HepG2 (cell line): ENCODE data around the gene KANSL1. TPM values are rescaled to one million over a fixed set of nuclear protein-coding genes. Genes with fewer than 3 reads are reported as not detected.

Source experiments
- ATAC-seq: fragments of 200-7000 bp; cut with Tn5 transposase; 3 replicates; pipeline ENCODE4 v1.9.1; 2020; ENCODE audit warnings: mild to moderate bottlenecking, moderate library complexity
- BruUV-seq: library from RNA; stranded (reverse); fragments of 400-500 nt; replicated peaks from 2 replicates; lab custom pipeline; 2021; lab: Mats Ljungman, UMichigan
- CTCF ChIA-PET: fragments of 300-600 bp; formaldehyde crosslinking; extraction: SDS; loops from one replicate; lab custom pipeline; 2021; ENCODE audit warnings: low total read pairs, inconsistent platforms, low intra/inter-chr PET ratio; lab: Yijun Ruan, JAX
- POLR2A ChIA-PET: fragments of 350-600 bp; sonication (Branson Sonifier 250); formaldehyde crosslinking; loops from one replicate; lab custom pipeline; 2020; ENCODE audit warnings: antibody characterized with exemption, inconsistent platforms; lab: Yijun Ruan, JAX
- DNase-seq: peaks from one replicate; pipeline ENCODE4 v3.0.0-alpha.2; 2015; ENCODE audit warnings: low spot score
- FAIRE-seq: peaks from 3 replicates; lab custom pipeline; 2011; peaks lifted over from hg19 to GRCh38; lab: Jason Lieb, UNC
- H2AFZ ChIP-seq: one replicate; pipeline ENCODE4 v1.6.1; 2011; ENCODE audit warnings: low read length, inconsistent platforms
- H3K27ac ChIP-seq: fragments of 300-600 bp; 3 replicates; pipeline ENCODE4 v1.8.0; 2011; ENCODE audit warnings: mixed run types, mild to moderate bottlenecking, mixed read lengths, low read length, inconsistent platforms; ENCODE audit not compliant: insufficient read depth; ENCODE audit errors: extremely low read length
- H3K27me3 ChIP-seq, 2 experiments: fragments of 200-600 bp in 1 of 2; 2 replicates in 1 of 2; 3 replicates in 1 of 2; pipeline versions ENCODE4 v1.6.0 to v1.8.0; 2011; ENCODE audit warnings: low read length in 2 of 2, mild to moderate bottlenecking in 2 of 2, moderate library complexity in 2 of 2, inconsistent platforms in 1 of 2; ENCODE audit not compliant: insufficient read depth in 2 of 2, control insufficient read depth in 1 of 2
- H3K36me3 ChIP-seq, 2 experiments: fragments of 200-600 bp in 1 of 2; replicated peaks in 1 of 2; 2 replicates in 1 of 2; 3 replicates in 1 of 2; pipeline versions ENCODE4 v1.5.1 to v1.8.0; 2011; ENCODE audit warnings: low read length in 2 of 2, inconsistent platforms in 1 of 2; ENCODE audit not compliant: insufficient read depth in 2 of 2, control insufficient read depth in 1 of 2
- H3K4me1 ChIP-seq: 2 replicates; pipeline ENCODE4 v1.5.1; 2012; ENCODE audit warnings: low read length, inconsistent platforms; ENCODE audit not compliant: insufficient read depth
- H3K4me2 ChIP-seq: 2 replicates; pipeline ENCODE4 v1.6.0; 2011; ENCODE audit warnings: low read depth, low read length, inconsistent platforms
- H3K4me3 ChIP-seq, 3 experiments: fragments of 200-600 bp in 1 of 3; sonication (generic), shearing (Covaris generic) in 1 of 3; replicated peaks in 1 of 3; 2 replicates each; pipeline ENCODE4 v1.5.1; 2011 to 2016; ENCODE audit warnings: low read length in 3 of 3, inconsistent platforms in 2 of 3, low read depth in 2 of 3, mild to moderate bottlenecking in 2 of 3, control low read depth in 1 of 3, mixed read lengths in 1 of 3; ENCODE audit not compliant: insufficient read depth in 1 of 3
- H3K79me2 ChIP-seq: one replicate; pipeline ENCODE4 v1.6.1; 2011; ENCODE audit warnings: low read length, inconsistent platforms; ENCODE audit not compliant: insufficient read depth
- H3K9ac ChIP-seq: 2 replicates; pipeline ENCODE4 v1.6.0; 2011; ENCODE audit warnings: mild to moderate bottlenecking, low read depth, low read length, inconsistent platforms; ENCODE audit not compliant: insufficient read depth
- H3K9me3 ChIP-seq: 2 replicates; pipeline ENCODE4 v1.5.1; 2012; ENCODE audit warnings: mild to moderate bottlenecking, low read length
- H4K20me1 ChIP-seq: 2 replicates; pipeline ENCODE4 v1.6.0; 2011; ENCODE audit warnings: inconsistent platforms, mild to moderate bottlenecking, low read length, moderate library complexity; ENCODE audit not compliant: insufficient read depth
- FOSL2 ChIP-seq: sonication (generic); formaldehyde crosslinking; IDR thresholded peaks from 2 replicates; pipeline ENCODE4 v1.4.0; 2020; ENCODE audit warnings: missing genetic modification reagents
- JUNB ChIP-seq: sonication (generic); formaldehyde crosslinking; IDR thresholded peaks from 2 replicates; pipeline ENCODE4 v1.8.0; 2022; ENCODE audit warnings: missing genetic modification reagents, mild to moderate bottlenecking, borderline replicate concordance
- KAT8 ChIP-seq: IDR thresholded peaks from 2 replicates; pipeline ENCODE4 v1.6.1; 2016; ENCODE audit warnings: missing genetic modification reagents, missing compliant biosample characterization
- MXI1 ChIP-seq: IDR thresholded peaks from 3 replicates; pipeline ENCODE4 v1.6.1; 2012; ENCODE audit warnings: low read depth, low read length, inconsistent platforms, borderline replicate concordance
- SMAD9 ChIP-seq: sonication (generic); formaldehyde crosslinking; IDR thresholded peaks from 2 replicates; pipeline ENCODE4 v1.5.1; 2020; ENCODE audit warnings: mild to moderate bottlenecking, missing genetic modification reagents
- SP5 ChIP-seq: IDR thresholded peaks from 2 replicates; pipeline ENCODE4 v1.6.1; 2016; ENCODE audit warnings: low read depth, borderline replicate concordance
- ZNF317 ChIP-seq: sonication (generic); formaldehyde crosslinking; IDR thresholded peaks from 2 replicates; pipeline ENCODE4 v1.5.0; 2020; ENCODE audit warnings: mild to moderate bottlenecking, missing genetic modification reagents
- ZNF747 ChIP-seq: sonication (generic); formaldehyde crosslinking; IDR thresholded peaks from 2 replicates; pipeline ENCODE4 v1.8.1; 2023; ENCODE audit warnings: missing genetic modification reagents, mild to moderate bottlenecking, borderline replicate concordance
- ZNF761 ChIP-seq: sonication (generic); formaldehyde crosslinking; conservative IDR thresholded peaks from 2 replicates; pipeline ENCODE4 v1.4.0; 2020; ENCODE audit warnings: mild to moderate bottlenecking, missing genetic modification reagents
- WGBS: methylation state at CpG from one replicate; pipeline ENCODE4 v1.1.6; 2017; ENCODE audit warnings: low lambda C conversion rate; 5-methylcytosine and 5-hydroxymethylcytosine counted together
- in situ Hi-C: cut with HindIII; loops from 2 replicates; pipeline ENCODE4 v1.10.0; 2017; ENCODE audit warnings: low pct_unique_long_range_greater_than_20kb; ENCODE audit not compliant: extremely low pct_ligation_motif_present
- intact Hi-C: fragments of 100-400 bp; cut with micrococcal nuclease; formaldehyde crosslinking; loops from one replicate; pipeline ENCODE4 v1.10.0; 2022; ENCODE audit not compliant: unreplicated experiment
- polyA plus RNA-seq, 8 experiments: library from polyadenylated mRNA; depleted of rRNA in 3 of 8; stranded (reverse) in 7 of 8; unstranded in 1 of 8; fragments of >200 nt; fragmentation: Illumina TruSeq in 4 of 8; extraction: Trizol in 4 of 8; gene quantifications; 2 replicates each; pipeline versions ENCODE4 v1.2.1 to v1.2.3, GENCODE V29; 2011 to 2016; ENCODE audit warnings: low read depth in 4 of 8, missing spikeins in 1 of 8, mixed read lengths in 1 of 8; ENCODE audit not compliant: insufficient read depth in 1 of 8
- total RNA-seq, 5 experiments: library from RNA; depleted of rRNA; stranded (reverse); fragments of >200 nt; fragmentation: Illumina TruSeq; extraction: Trizol; gene quantifications; 2 replicates each; pipeline ENCODE4 v1.2.3, GENCODE V29; 2016; ENCODE audit warnings: low read depth in 1 of 5

The KANSL1 gene
- total and polyA plus RNA-seq, 2 of the 13 experiments (the other 11 are each of a cell fraction or from before 2014, with no cell fraction given), result 24.0 to 59.6 TPM

GRCh38 chr17:46197530-46197929 is 4.3 kb upstream of the KANSL1 start:
- no peak overlapping the region for H3K4me2 ChIP-seq
- DNase-seq, result no peak
- WGBS, result 97% methylated on average over 6 of the region's 6 CpGs
- peaks cover 45% of the 10 kb centered on the region for H3K4me1 ChIP-seq
- H3K4me3 ChIP-seq, result no peak overlapping the region
- POLR2A ChIA-PET, result no interaction called here
- in situ Hi-C loops, result no loop called here
- no TSS peak for BruUV-seq
- H3K9ac ChIP-seq, result no peak overlapping the region
- TF ChIP-seq ZNF317 (CRISPR knock-in tag) (no peak), SP5 (no peak), ZNF761 (CRISPR knock-in tag) (no peak), JUNB (CRISPR knock-in tag) (no peak), SMAD9 (CRISPR knock-in tag) (no peak), KAT8 (CRISPR knock-in tag) (no peak), ZNF747 (no peak)
- TF ChIP-seq, all 625 proteins: peak for 0
- intact Hi-C loops, result loop anchor here (10.0 kb wide), 1 partner anchor 123 kb away; no protein-coding TSS in a partner anchor
- CTCF ChIA-PET, result no interaction called here
- no peaks in the 10 kb centered on the region; a peak in 1 of 5 replicates for H3K27me3 ChIP-seq
- H3K9me3 ChIP-seq, result no peaks in the 10 kb centered on the region
- FAIRE-seq (no peak), ATAC-seq (no peak)
- no peak overlapping the region for H2AFZ ChIP-seq
- peaks cover 84% of the 10 kb centered on the region for H3K79me2 ChIP-seq
- peaks cover 9% of the 10 kb centered on the region; the same call in 1 of the 2 replicates for H4K20me1 ChIP-seq
- 0 out of 5 replicates have a peak, but pooled peaks cover 0 to 1% of the 10 kb centered on the region in 2 experiments for H3K36me3 ChIP-seq
- no peak overlapping the region for H3K27ac ChIP-seq

GRCh38 chr17:46195939-46196716 is 2.9 kb upstream of the KANSL1 start:
- no peak overlapping the region for H3K4me3 ChIP-seq
- FAIRE-seq, result no peak
- 99% methylated on average over 2 of the region's 2 CpGs for WGBS
- intact Hi-C loops (loop anchor here (1.0 to 10.0 kb wide), 2 partner anchors 17 to 121 kb away; no protein-coding TSS in a partner anchor), in situ Hi-C loops (no loop called here)
- peaks cover 15% of the 10 kb centered on the region for H4K20me1 ChIP-seq
- DNase-seq, result no peak
- peaks cover 84% of the 10 kb centered on the region for H3K79me2 ChIP-seq
- H3K9me3 ChIP-seq, result no peaks in the 10 kb centered on the region
- H3K27me3 ChIP-seq, result no peaks in the 10 kb centered on the region; a peak in 1 of 5 replicates
- ATAC-seq, result no peak
- TF ChIP-seq MXI1 (no peak), FOSL2 (peak; percentile 51)
- H3K36me3 ChIP-seq, result 0 out of 5 replicates have a peak, but pooled peaks cover 0 to 1% of the 10 kb centered on the region in 2 experiments
- BruUV-seq, result no TSS peak
- ChIA-PET POLR2A (no interaction called here), CTCF (interaction anchor here (1.2 to 3.7 kb wide), 2 partner anchors 17 to 192 kb away, joined by 3 to 32 read pairs; no protein-coding TSS in a partner anchor)
- peaks cover 34% of the 10 kb centered on the region for H3K4me1 ChIP-seq
- no peak overlapping the region for H3K4me2 ChIP-seq
- H3K9ac ChIP-seq, result no peak overlapping the region
- no peak overlapping the region for H2AFZ ChIP-seq
- H3K27ac ChIP-seq, result no peak overlapping the region
